ENCODE results near the gene STMN1.

DNA sequence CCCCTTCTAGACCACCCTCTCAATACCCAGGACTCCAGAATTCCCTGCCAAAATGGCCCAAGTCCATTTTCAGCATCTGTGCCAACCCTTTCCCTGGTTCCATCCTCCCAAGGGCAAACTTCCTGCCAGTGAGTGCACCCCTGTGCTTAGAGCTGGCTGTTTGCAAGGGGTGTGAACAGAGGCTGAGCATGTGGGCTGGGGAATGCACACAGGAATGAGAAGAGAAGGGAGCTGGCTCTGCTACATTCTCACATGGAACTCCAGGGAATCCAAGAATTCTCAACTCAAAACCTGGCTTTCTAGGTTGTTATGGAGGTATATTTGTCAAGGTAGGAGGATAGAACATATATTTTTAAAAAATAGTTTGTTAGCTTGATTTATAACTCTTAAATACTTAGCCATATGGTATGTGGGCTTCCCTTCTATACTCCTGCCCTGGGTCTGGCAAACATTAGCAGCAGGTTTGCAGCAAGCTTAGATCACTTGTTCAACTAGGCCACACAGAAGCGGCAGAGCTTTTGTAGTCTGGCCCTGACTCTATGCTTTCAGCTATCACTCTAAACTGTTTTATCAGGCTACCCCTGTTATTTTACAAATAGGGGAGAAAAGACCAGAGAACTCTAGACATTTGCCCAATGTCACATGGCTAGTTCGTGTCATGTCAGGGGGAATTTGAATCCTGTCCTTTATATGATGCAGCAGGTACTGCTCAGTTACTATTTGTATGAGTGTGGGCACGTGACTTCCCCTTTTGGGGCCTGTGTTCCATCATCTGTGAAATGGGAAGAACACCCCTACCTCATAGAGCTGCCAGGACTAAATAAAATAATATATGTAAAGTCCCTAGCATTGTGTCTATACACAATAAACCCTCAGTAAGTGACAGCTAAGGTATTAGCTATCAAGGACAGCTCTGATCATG is 8.1 kb upstream of the STMN1 start:
- TF ChIP-seq, protein P1, sequence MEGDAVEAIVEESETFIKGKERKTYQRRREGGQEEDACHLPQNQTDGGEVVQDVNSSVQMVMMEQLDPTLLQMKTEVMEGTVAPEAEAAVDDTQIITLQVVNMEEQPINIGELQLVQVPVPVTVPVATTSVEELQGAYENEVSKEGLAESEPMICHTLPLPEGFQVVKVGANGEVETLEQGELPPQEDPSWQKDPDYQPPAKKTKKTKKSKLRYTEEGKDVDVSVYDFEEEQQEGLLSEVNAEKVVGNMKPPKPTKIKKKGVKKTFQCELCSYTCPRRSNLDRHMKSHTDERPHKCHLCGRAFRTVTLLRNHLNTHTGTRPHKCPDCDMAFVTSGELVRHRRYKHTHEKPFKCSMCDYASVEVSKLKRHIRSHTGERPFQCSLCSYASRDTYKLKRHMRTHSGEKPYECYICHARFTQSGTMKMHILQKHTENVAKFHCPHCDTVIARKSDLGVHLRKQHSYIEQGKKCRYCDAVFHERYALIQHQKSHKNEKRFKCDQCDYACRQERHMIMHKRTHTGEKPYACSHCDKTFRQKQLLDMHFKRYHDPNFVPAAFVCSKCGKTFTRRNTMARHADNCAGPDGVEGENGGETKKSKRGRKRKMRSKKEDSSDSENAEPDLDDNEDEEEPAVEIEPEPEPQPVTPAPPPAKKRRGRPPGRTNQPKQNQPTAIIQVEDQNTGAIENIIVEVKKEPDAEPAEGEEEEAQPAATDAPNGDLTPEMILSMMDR (IDR thresholded peaks at IDR 0.05 in 8 of 11, conservative IDR thresholded peaks at IDR 0.05 in 3 of 11) = no peak
- TF ChIP-seq POLR2A (IDR thresholded peaks at IDR 0.05) = no peak
